HL-60 (cell line): ENCODE results near the gene TRIM17.

Source experiments
- CTCF ChIP-seq: IDR thresholded peaks from one replicate; pipeline ENCODE4 v1.5.1; 2011; ENCODE audit warnings: low read length, control low read depth, inconsistent platforms; ENCODE audit not compliant: insufficient read depth
- GABPA ChIP-seq: IDR thresholded peaks from 2 replicates; pipeline ENCODE4 v1.6.1; 2012; ENCODE audit warnings: low read depth
- POLR2AphosphoS5 ChIP-seq: IDR thresholded peaks from 2 replicates; pipeline ENCODE4 v1.6.1; 2012; ENCODE audit warnings: low read depth
- REST ChIP-seq: IDR thresholded peaks from 2 replicates; pipeline ENCODE4 v1.6.1; 2012; ENCODE audit warnings: low read depth; ENCODE audit not compliant: insufficient replicate concordance

GRCh38 chr1:228372183-228373003, 44.3 kb downstream of the TRIM17 start:
- no peak for TF ChIP-seq CTCF
- TF ChIP-seq POLR2AphosphoS5, result no peak
- TF ChIP-seq GABPA, result no peak
- TF ChIP-seq REST, result no peak
